A549 (cell line): ENCODE data around the gene MALRD1. TPM values are rescaled to one million over a fixed set of nuclear protein-coding genes. Genes with fewer than 3 reads are reported as not detected.

Source experiments
- ATAC-seq, 2 experiments: fragments of 200-7000 bp in 1 of 2; fragments of >200 bp in 1 of 2; cut with Nextera tagmentation in 1 of 2; cut with Tn5 transposase in 1 of 2; 3 replicates each; pipeline versions ENCODE4 v1.8.0 to v1.9.1; 2018 to 2020; ENCODE audit warnings: mild to moderate bottlenecking in 1 of 2, moderate library complexity in 1 of 2
- CTCF ChIA-PET: fragments of 300-600 bp; sonication (Branson Sonifier 250); formaldehyde crosslinking; extraction: SDS; loops from one replicate; lab custom pipeline; 2021; ENCODE audit warnings: antibody characterized with exemption, inconsistent platforms; lab: Yijun Ruan, JAX
- POLR2A ChIA-PET: fragments of 350-600 bp; formaldehyde crosslinking; extraction: SDS; loops from one replicate; lab custom pipeline; 2021; ENCODE audit warnings: antibody characterized with exemption, inconsistent platforms; lab: Yijun Ruan, JAX
- DNase-seq, 2 experiments: peaks; one replicate each; pipeline versions ENCODE4 v3.0.0 to v3.0.0-alpha.2; 2011 to 2016; ENCODE audit warnings: low read depth in 1 of 2, low spot score in 1 of 2
- FAIRE-seq: peaks from 2 replicates; lab custom pipeline; 2011; peaks lifted over from hg19 to GRCh38; lab: Jason Lieb, UNC
- H3K27ac ChIP-seq, 2 experiments: fragments of >200 bp; sonication (Bioruptor Twin); formaldehyde crosslinking; 3 replicates each; pipeline ENCODE4 v1.5.1; 2016 to 2017
- H3K4me1 ChIP-seq: fragments of >200 bp; sonication (Bioruptor Twin); formaldehyde crosslinking; 3 replicates; pipeline ENCODE4 v1.6.1; 2016
- H3K4me2 ChIP-seq: fragments of >200 bp; sonication (Bioruptor Twin); formaldehyde crosslinking; 3 replicates; pipeline ENCODE4 v1.6.1; 2016
- H3K4me3 ChIP-seq: fragments of >200 bp; sonication (Bioruptor Twin); formaldehyde crosslinking; 3 replicates; pipeline ENCODE4 v1.5.1; 2016
- H3K9me3 ChIP-seq: fragments of >200 bp; sonication (Bioruptor Twin); formaldehyde crosslinking; 3 replicates; pipeline ENCODE4 v1.6.1; 2016
- BHLHE40 ChIP-seq: IDR thresholded peaks from 2 replicates; pipeline ENCODE4 v1.6.1; 2012; ENCODE audit warnings: low read depth, low read length, inconsistent platforms
- CBX8 ChIP-seq: fragments of 200-600 bp; sonication (generic); IDR thresholded peaks from 2 replicates; pipeline ENCODE4 v1.6.1; 2016
- CEBPB ChIP-seq, 2 experiments: fragments of >200 bp in 1 of 2; sonication (Bioruptor Twin) in 1 of 2; formaldehyde crosslinking in 1 of 2; IDR thresholded peaks; 2 replicates each; pipeline ENCODE4 v1.6.1; 2012 to 2016
- CHD2 ChIP-seq: fragments of 150-350 bp; IDR thresholded peaks from 2 replicates; pipeline ENCODE4 v1.6.1; 2014; ENCODE audit warnings: low read length; ENCODE audit not compliant: partially characterized antibody
- EHF ChIP-seq: fragments of 250-450 bp; sonication (Bioruptor Pico); IDR thresholded peaks from 2 replicates; pipeline ENCODE4 v1.5.0; 2020; ENCODE audit warnings: mild to moderate bottlenecking
- GATA3 ChIP-seq: IDR thresholded peaks from 2 replicates; pipeline ENCODE4 v1.6.1; 2012; ENCODE audit warnings: borderline replicate concordance
- HDAC2 ChIP-seq: fragments of 200-600 bp; sonication (generic); IDR thresholded peaks from 2 replicates; pipeline ENCODE4 v1.6.1; 2016
- HEYL ChIP-seq: fragments of 250-450 bp; sonication (Bioruptor Pico); IDR thresholded peaks from 2 replicates; pipeline ENCODE4 v1.8.0; 2021; ENCODE audit warnings: mild to moderate bottlenecking, moderate library complexity
- HOXA7 ChIP-seq: fragments of 250-450 bp; sonication (Bioruptor Pico); IDR thresholded peaks from 2 replicates; pipeline ENCODE4 v1.5.0; 2020; ENCODE audit warnings: mild to moderate bottlenecking, moderate library complexity
- KDM5A ChIP-seq: fragments of 200-600 bp; sonication (generic); IDR thresholded peaks from 2 replicates; pipeline ENCODE4 v1.6.1; 2016; ENCODE audit warnings: antibody characterized with exemption, mild to moderate bottlenecking
- NFE2L2 ChIP-seq: fragments of 150-350 bp; conservative IDR thresholded peaks from 2 replicates; pipeline ENCODE4 v1.6.1; 2014; ENCODE audit warnings: low read length
- NPAS2 ChIP-seq: fragments of 250-450 bp; sonication (Bioruptor Pico); IDR thresholded peaks from 2 replicates; pipeline ENCODE4 v1.8.0; 2022; ENCODE audit warnings: mild to moderate bottlenecking, moderate library complexity, borderline replicate concordance
- RCOR1 ChIP-seq: fragments of 150-350 bp; IDR thresholded peaks from 2 replicates; pipeline ENCODE4 v1.6.1; 2014; ENCODE audit warnings: antibody characterized with exemption, low read length, low read depth
- RFX5 ChIP-seq: fragments of 450-650 bp; IDR thresholded peaks from 2 replicates; pipeline ENCODE4 v1.7.1; 2014; ENCODE audit warnings: antibody characterized with exemption, mild to moderate bottlenecking, moderate library complexity
- RNF2 ChIP-seq: fragments of 200-600 bp; sonication (generic); IDR thresholded peaks from 2 replicates; pipeline ENCODE4 v1.6.1; 2016; ENCODE audit warnings: low read depth, mild to moderate bottlenecking, antibody characterized with exemption, moderate library complexity, borderline replicate concordance
- SMC3 ChIP-seq: fragments of >200 bp; sonication (Bioruptor Twin); formaldehyde crosslinking; IDR thresholded peaks from 3 replicates; pipeline ENCODE4 v1.6.1; 2018; ENCODE audit warnings: inconsistent platforms
- SREBF2 ChIP-seq: fragments of 450-650 bp; IDR thresholded peaks from 2 replicates; pipeline ENCODE4 v1.6.1; 2014; ENCODE audit warnings: mild to moderate bottlenecking, moderate library complexity
- TFCP2L1 ChIP-seq: fragments of 250-450 bp; sonication (Bioruptor Pico); IDR thresholded peaks from 2 replicates; pipeline ENCODE4 v1.5.0; 2021; ENCODE audit warnings: mild to moderate bottlenecking
- TP53 ChIP-seq: fragments of 250-450 bp; sonication (Bioruptor Pico); IDR thresholded peaks from 2 replicates; pipeline ENCODE4 v1.5.0; 2021; ENCODE audit warnings: mild to moderate bottlenecking, moderate library complexity
- ZFP36 ChIP-seq: fragments of 450-650 bp; IDR thresholded peaks from 2 replicates; pipeline ENCODE4 v1.6.1; 2014; ENCODE audit warnings: borderline replicate concordance; ENCODE audit not compliant: partially characterized antibody
- ZSCAN20 ChIP-seq: fragments of 250-450 bp; sonication (Bioruptor Pico); IDR thresholded peaks from 2 replicates; pipeline ENCODE4 v1.8.0; 2022; ENCODE audit warnings: mild to moderate bottlenecking, moderate library complexity
- WGBS: methylation state at CpG from one replicate; pipeline ENCODE4 v1.1.6; 2017; ENCODE audit errors: missing lambda C conversion rate; 5-methylcytosine and 5-hydroxymethylcytosine counted together
- polyA plus RNA-seq, 4 experiments: library from polyadenylated mRNA; depleted of rRNA in 3 of 4; stranded (reverse); fragments of >200 nt; fragmentation: RNase III in 1 of 4; extraction: RNeasy Plus Mini Kit Qiagen cat#74134 plus additional on column Dnase treatment in 1 of 4; gene quantifications; 2 replicates in 3 of 4; 3 replicates in 1 of 4; pipeline ENCODE4 v1.2.3, GENCODE V29; 2011 to 2017
- TF ChIP-seq, protein P1 (sequence below): fragments of 250-450 bp; sonication (Bioruptor Pico); IDR thresholded peaks from 2 replicates; pipeline ENCODE4 v1.5.0; 2021; ENCODE audit warnings: mild to moderate bottlenecking, moderate library complexity, borderline replicate concordance
- TF ChIP-seq, protein P2 (sequence below): fragments of 450-650 bp; IDR thresholded peaks from 2 replicates; pipeline ENCODE4 v1.6.1; 2014; ENCODE audit warnings: antibody characterized with exemption
- TF ChIP-seq, protein P3 (sequence below): IDR thresholded peaks from 2 replicates; pipeline ENCODE4 v1.6.1; 2012; ENCODE audit warnings: low read depth, borderline replicate concordance
- TF ChIP-seq, protein P4 (sequence below): fragments of 250-450 bp; sonication (Bioruptor Pico); IDR thresholded peaks from 2 replicates; pipeline ENCODE4 v1.5.0; 2020; ENCODE audit warnings: low read depth, mild to moderate bottlenecking, moderate library complexity
- TF ChIP-seq, protein P5 (sequence below): IDR thresholded peaks from 2 replicates; pipeline ENCODE4 v1.6.1; 2012

MALRD1 gene
- polyA plus RNA-seq, 2 of the 4 experiments (the other 2 are of a cell fraction), result not detected

DNA sequence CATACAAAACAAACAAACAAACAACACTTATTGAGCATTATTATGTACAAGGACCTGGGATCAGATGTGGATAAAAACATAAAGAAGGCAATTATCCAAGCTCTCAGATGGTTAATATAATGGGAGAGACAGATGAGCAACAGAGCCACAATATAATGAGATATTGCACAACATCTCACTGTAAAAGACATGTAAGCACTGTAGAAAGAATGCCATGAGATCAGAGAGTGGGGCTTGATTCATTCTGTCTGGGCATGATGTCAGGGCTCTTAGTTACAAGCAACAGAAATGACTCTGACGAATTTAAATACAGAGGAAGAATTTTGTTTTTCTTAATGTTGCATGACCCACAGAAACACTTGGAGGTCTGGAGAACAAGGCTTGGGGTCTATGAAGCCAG lies 602.9 kb downstream of the MALRD1 start:
- ChIA-PET CTCF (no interaction called here), POLR2A (no interaction called here)
- Histone ChIP-seq H3K27ac (no peak overlapping the region), H3K4me1 (no peaks in the 10 kb centered on the region), H3K9me3 (no peaks in the 10 kb centered on the region), H3K4me3 (no peak overlapping the region), H3K4me2 (no peak overlapping the region)
- DNase-seq (no peak), FAIRE-seq (no peak), ATAC-seq (no peak)
- WGBS, result 40% methylated on average over 1 of the region's 1 CpG
- TF ChIP-seq BHLHE40, result no peak
- TF ChIP-seq CBX8, result no peak
- no peak for TF ChIP-seq RCOR1
- TF ChIP-seq, protein P1, sequence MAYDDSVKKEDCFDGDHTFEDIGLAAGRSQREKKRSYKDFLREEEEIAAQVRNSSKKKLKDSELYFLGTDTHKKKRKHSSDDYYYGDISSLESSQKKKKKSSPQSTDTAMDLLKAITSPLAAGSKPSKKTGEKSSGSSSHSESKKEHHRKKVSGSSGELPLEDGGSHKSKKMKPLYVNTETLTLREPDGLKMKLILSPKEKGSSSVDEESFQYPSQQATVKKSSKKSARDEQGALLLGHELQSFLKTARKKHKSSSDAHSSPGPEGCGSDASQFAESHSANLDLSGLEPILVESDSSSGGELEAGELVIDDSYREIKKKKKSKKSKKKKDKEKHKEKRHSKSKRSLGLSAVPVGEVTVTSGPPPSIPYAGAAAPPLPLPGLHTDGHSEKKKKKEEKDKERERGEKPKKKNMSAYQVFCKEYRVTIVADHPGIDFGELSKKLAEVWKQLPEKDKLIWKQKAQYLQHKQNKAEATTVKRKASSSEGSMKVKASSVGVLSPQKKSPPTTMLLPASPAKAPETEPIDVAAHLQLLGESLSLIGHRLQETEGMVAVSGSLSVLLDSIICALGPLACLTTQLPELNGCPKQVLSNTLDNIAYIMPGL (CRISPR knock-in tag), result no peak
- TF ChIP-seq RFX5, result no peak
- no peak for TF ChIP-seq HEYL (CRISPR knock-in tag)
- TF ChIP-seq, protein P2, sequence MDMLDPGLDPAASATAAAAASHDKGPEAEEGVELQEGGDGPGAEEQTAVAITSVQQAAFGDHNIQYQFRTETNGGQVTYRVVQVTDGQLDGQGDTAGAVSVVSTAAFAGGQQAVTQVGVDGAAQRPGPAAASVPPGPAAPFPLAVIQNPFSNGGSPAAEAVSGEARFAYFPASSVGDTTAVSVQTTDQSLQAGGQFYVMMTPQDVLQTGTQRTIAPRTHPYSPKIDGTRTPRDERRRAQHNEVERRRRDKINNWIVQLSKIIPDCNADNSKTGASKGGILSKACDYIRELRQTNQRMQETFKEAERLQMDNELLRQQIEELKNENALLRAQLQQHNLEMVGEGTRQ, result no peak
- TF ChIP-seq CHD2, result no peak
- TF ChIP-seq TP53, result no peak
- TF ChIP-seq ZSCAN20 (CRISPR knock-in tag), result no peak

DNA sequence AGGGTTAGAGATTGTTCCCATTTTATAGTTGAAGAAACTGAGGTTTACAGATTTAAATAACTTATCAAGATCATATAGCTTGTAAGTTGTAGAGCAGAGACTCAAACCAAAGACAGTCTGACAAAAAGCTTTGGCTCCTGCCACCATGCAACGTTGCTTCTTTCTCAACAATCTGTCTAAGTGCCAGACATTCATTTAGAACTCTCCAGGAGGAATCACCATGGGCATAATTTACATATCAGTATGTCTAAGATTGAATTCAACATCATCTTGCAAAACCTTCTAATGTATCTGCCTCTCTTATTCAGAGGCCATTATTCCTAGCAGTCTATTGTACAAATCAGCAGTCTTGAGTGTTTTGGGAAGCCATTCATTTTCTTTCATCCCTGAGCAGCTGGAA lies 604.1 kb downstream of the MALRD1 start:
- ChIA-PET CTCF (no interaction called here), POLR2A (no interaction called here)
- 5% methylated on average over 1 of the region's 1 CpG for WGBS
- Histone ChIP-seq H3K4me2 (no peak overlapping the region), H3K4me1 (no peaks in the 10 kb centered on the region), H3K4me3 (no peak overlapping the region), H3K9me3 (no peaks in the 10 kb centered on the region), H3K27ac (no peak overlapping the region)
- TF ChIP-seq EHF (no peak), SREBF2 (no peak), TFCP2L1 (CRISPR knock-in tag) (no peak), RNF2 (no peak), SMC3 (no peak), NPAS2 (no peak), CEBPB (IDR thresholded peaks at IDR 0.05) (no peak), KDM5A (no peak), BHLHE40 (no peak), HDAC2 (no peak), TP53 (no peak), ZFP36 (no peak), HOXA7 (no peak), GATA3 (no peak), NFE2L2 (no peak)
- TF ChIP-seq, protein P3, sequence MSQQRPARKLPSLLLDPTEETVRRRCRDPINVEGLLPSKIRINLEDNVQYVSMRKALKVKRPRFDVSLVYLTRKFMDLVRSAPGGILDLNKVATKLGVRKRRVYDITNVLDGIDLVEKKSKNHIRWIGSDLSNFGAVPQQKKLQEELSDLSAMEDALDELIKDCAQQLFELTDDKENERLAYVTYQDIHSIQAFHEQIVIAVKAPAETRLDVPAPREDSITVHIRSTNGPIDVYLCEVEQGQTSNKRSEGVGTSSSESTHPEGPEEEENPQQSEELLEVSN, result no peak
- TF ChIP-seq, protein P4, sequence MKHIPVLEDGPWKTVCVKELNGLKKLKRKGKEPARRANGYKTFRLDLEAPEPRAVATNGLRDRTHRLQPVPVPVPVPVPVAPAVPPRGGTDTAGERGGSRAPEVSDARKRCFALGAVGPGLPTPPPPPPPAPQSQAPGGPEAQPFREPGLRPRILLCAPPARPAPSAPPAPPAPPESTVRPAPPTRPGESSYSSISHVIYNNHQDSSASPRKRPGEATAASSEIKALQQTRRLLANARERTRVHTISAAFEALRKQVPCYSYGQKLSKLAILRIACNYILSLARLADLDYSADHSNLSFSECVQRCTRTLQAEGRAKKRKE (CRISPR knock-in tag), result no peak
- TF ChIP-seq, protein P5, sequence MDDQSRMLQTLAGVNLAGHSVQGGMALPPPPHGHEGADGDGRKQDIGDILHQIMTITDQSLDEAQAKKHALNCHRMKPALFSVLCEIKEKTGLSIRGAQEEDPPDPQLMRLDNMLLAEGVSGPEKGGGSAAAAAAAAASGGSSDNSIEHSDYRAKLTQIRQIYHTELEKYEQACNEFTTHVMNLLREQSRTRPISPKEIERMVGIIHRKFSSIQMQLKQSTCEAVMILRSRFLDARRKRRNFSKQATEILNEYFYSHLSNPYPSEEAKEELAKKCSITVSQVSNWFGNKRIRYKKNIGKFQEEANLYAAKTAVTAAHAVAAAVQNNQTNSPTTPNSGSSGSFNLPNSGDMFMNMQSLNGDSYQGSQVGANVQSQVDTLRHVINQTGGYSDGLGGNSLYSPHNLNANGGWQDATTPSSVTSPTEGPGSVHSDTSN, result no peak
- ATAC-seq, result no peak
- no peak for DNase-seq
- no peak for FAIRE-seq
